Activated T-cell treated with anti-CD3 and anti-CD28 coated beads, Interleukin-2, amount 50 U/mL, for 4 hours (primary cell): Measurements from ENCODE around the gene PAX1. TPM values are rescaled to one million over a fixed set of nuclear protein-coding genes. Genes with fewer than 3 reads are reported as not detected.

Source experiments
- ATAC-seq, 2 donors: fragments of 200-7000 bp; cut with Tn5 transposase; one replicate each; pipeline ENCODE4 v1.10.0; 2021
- DNase-seq: peaks from one replicate; pipeline ENCODE4 v3.0.0-alpha.2; 2020
- H3K27me3 Mint-ChIP-seq: one replicate; pipeline ENCODE4 v1.8.0; 2021; ENCODE audit warnings: low read depth, mixed read lengths
- H3K36me3 Mint-ChIP-seq: one replicate; pipeline ENCODE4 v1.8.0; 2022; ENCODE audit warnings: mixed read lengths; ENCODE audit not compliant: insufficient read depth
- H3K4me1 Mint-ChIP-seq: one replicate; pipeline ENCODE4 v1.8.0; 2021; ENCODE audit warnings: low read depth, mixed read lengths
- H3K4me3 Mint-ChIP-seq: one replicate; pipeline ENCODE4 v1.8.0; 2021; ENCODE audit warnings: mild to moderate bottlenecking, moderate library complexity, mixed read lengths
- H3K9me3 Mint-ChIP-seq: one replicate; pipeline ENCODE4 v1.8.0; 2021; ENCODE audit warnings: mixed read lengths
- total RNA-seq, 3 donors: library from RNA; stranded (reverse); gene quantifications; one replicate each; pipeline ENCODE4 v1.2.1, GENCODE V29; 2021

The PAX1 gene
- total RNA-seq, 3 donors from 2014 or later = not detected

DNA sequence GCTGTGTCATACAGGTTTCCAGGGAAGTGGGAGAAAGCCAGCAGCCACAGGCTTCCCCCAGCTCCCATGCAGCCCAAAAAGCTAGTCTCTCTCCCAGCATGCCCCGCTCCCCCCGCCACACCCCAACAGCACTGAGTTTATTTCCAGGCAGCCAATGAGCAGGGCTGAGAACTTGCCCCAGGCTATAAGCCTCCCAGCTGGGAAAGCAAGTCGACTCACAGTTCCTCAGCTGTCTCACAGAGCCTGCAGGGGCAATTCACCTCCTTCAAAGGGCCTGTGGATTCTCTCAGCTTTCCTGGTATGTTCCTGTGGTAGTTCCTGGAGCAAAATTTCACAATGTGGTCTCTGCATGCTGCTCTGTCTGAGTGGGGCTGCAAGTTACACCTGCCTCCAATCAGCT, 34.2 kb downstream of the PAX1 start:
- ATAC-seq (no peak), DNase-seq (no peak)
- Mint-ChIP-seq H3K27me3 (no peaks in the 10 kb centered on the region), H3K36me3 (no peaks in the 10 kb centered on the region), H3K4me3 (no peak overlapping the region), H3K4me1 (no peaks in the 10 kb centered on the region), H3K9me3 (peaks cover 4% of the 10 kb centered on the region)

DNA sequence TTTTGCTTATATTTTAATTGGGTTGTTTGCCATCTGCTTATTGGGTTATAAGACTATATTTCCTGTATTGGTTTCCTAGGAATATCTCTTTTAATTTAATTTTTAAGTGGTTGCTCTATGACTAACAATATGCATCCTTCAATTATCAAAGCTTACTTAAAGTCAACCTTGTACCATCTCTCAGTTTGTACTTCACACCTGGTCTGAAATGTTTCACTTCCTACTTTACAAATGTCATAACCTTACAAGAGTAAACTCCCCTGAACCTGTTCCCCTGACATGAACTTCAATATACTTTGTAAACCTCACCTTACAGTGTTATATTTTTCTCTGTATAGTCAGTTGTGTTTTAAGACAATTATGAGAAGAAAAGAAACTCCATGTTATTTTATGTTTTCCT, 35.8 kb downstream of the PAX1 start:
- DNase-seq = no peak
- no peaks in the 10 kb centered on the region for H3K4me1 Mint-ChIP-seq
- ATAC-seq = no peak
- no peaks in the 10 kb centered on the region for H3K27me3 Mint-ChIP-seq
- H3K4me3 Mint-ChIP-seq = no peak overlapping the region
- H3K9me3 Mint-ChIP-seq = peaks cover 4% of the 10 kb centered on the region
- H3K36me3 Mint-ChIP-seq = no peaks in the 10 kb centered on the region

DNA sequence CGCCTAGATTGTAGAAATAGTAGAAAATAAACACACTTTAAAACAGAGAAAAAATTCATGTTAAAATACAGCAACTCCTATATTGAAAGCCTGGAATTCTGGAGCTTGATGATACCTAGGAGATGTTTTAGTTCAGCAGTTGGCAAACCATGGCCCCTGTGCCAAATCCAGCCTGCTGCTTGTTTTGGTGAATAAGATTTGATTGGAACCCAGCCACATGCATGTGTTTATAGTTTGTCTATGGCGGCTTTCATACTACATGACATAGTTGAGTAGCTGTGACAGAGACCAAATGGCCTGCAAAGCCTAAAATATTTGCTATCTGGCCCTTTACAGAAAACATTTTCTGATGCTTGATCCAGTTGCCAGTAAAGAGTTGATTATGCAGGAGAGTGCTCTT, 57.2 kb downstream of the PAX1 start:
- Mint-ChIP-seq H3K9me3 (peaks cover 10% of the 10 kb centered on the region), H3K4me1 (no peaks in the 10 kb centered on the region), H3K27me3 (no peaks in the 10 kb centered on the region), H3K36me3 (no peaks in the 10 kb centered on the region), H3K4me3 (no peak overlapping the region)
- DNase-seq = no peak
- ATAC-seq = no peak

DNA sequence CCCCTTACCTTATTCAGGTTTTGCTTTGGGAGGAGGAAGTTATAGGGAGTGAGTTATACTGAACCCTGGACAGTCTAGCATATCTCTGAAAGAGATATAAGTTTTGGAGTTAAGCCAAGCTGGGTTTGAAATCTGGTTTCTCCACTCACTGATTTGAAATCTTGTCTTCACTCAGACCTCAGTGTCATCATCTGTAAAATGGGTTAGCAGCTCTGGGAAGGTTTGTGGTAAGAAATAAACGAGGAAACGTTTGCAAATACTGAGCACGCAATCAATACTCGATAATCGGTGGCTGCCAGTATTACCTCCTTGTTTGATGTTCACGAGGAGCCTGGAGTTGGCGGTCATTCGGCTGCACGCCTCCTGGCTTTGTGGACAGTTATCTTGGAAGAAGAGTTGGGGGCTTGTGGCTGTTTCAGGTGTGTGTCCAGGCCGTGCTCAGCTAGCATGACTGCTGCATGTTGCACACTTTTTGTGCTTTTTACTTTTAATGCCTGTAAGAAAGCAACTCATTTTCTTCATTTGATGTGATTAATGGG, 61.8 kb downstream of the PAX1 start:
- ATAC-seq = no peak
- no peak for DNase-seq
- H3K27me3 Mint-ChIP-seq = peaks cover 3% of the 10 kb centered on the region
- no peaks in the 10 kb centered on the region for H3K4me1 Mint-ChIP-seq
- no peak overlapping the region for H3K4me3 Mint-ChIP-seq
- peaks cover 3% of the 10 kb centered on the region for H3K9me3 Mint-ChIP-seq
- no peaks in the 10 kb centered on the region for H3K36me3 Mint-ChIP-seq

DNA sequence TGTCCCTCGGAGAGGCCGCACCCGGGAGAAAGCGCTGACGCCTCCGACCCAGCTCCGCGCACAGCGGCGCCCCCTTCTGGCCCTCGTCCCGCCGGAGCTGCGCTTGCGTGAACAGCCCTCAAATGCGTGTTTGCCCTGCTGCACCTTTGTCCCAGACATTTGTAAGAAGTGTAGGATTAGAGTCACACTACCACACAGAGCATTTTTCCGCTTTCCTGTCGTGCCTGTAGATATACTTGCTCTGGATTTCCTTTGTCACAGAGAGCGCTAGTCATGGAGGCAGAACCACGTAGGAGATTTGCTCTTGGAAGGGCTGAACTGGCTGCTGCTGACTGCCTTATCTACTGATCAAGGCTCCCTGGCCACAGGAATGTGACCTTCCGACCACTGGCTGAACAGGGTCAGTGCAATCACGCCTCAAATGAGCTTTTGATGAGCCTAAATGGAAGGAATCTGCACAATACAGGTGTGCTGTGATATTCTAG, 62.3 kb downstream of the PAX1 start:
- H3K9me3 Mint-ChIP-seq = peaks cover 3% of the 10 kb centered on the region
- H3K27me3 Mint-ChIP-seq = peaks cover 3% of the 10 kb centered on the region
- no peaks in the 10 kb centered on the region for H3K4me1 Mint-ChIP-seq
- ATAC-seq (no peak), DNase-seq (no peak)
- H3K36me3 Mint-ChIP-seq = no peaks in the 10 kb centered on the region
- H3K4me3 Mint-ChIP-seq = no peak overlapping the region

Other genes starting within 250 kb of the PAX1 start
- not detected for gene NKX2-2, start 191.6 kb upstream of the PAX1 start, total RNA-seq